Measurements from ENCODE around the gene RACGAP1.

RACGAP1 gene

DNA sequence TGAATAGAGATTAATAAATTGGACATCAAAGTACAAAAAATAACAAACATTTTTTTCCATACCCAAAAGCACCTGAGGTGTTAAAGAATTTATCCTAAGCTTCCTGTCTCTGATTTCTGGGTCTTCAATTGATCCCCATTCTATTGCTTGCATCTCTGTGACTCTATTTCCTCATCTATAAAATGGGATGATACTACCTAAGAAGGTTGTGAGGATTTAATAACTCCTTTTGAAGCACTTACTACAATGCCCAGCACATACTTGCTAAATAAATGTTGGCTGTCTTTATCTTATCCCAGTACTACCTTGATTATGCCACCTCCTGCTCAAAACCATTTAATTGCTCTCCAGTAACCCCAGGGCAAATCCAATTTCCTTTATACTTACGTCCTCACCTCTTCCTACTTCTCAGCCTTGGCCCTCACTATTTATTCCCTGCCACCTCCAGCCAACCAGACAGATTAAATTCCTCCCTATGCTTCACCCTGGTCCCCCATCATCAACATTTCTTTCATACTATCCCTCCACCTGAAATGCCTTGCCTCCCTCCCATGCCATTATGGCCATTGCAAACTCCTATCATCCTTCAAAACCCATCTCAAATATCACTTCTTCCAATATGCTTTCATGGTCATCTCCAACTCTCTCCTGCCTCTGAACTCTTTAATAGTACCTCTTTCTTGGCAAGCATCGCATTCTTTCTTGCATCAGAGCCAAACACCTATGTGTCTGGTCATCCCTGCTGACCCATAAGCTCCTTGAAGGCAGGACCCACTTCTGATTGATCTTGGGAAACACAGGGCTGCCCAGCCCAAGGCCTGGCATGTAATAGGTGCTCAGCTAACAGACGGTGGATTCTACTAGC lies 24.2 kb upstream of the RACGAP1 start:
- no peak for TF ChIP-seq SIN3A (IDR thresholded peaks at IDR 0.05; ENCODE audit: borderline replicate concordance, insufficient read depth, low read length)

DNA sequence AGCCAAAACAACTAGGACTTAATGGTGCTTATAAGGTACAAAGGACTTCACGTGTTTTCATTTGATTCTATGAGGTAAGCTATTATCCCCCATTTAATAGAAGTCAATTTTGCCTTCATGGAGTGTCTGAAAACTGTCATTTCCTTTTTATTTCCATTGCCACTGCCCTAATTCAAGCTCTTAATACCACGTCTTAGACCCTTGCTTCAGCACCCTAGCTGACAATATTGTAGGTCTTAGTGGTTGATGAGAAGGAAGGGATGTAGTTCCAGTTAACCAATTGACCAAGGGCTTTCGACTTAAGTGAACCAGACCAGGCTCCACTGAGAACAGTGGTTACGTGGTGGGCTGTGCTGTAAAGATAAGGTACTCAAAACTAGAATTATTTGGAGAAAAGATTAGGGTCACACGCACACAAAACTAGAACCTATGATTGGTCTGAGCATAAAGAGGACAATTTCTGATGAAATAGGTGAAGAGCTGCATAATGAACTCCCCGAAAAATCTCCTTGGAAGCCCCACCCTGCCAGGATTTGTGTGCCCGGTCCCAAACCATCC lies 22.5 kb upstream of the RACGAP1 start:
- no peak for TF ChIP-seq SIN3A (IDR thresholded peaks at IDR 0.05; ENCODE audit: borderline replicate concordance, insufficient read depth, low read length)
- TF ChIP-seq POLR2AphosphoS5 (IDR thresholded peaks at IDR 0.05; ENCODE audit: low read depth, low read length) = no peak
- no peak for TF ChIP-seq TAF1 (IDR thresholded peaks at IDR 0.05; ENCODE audit: borderline replicate concordance, insufficient read depth, low read length)
- TF ChIP-seq, protein P1, sequence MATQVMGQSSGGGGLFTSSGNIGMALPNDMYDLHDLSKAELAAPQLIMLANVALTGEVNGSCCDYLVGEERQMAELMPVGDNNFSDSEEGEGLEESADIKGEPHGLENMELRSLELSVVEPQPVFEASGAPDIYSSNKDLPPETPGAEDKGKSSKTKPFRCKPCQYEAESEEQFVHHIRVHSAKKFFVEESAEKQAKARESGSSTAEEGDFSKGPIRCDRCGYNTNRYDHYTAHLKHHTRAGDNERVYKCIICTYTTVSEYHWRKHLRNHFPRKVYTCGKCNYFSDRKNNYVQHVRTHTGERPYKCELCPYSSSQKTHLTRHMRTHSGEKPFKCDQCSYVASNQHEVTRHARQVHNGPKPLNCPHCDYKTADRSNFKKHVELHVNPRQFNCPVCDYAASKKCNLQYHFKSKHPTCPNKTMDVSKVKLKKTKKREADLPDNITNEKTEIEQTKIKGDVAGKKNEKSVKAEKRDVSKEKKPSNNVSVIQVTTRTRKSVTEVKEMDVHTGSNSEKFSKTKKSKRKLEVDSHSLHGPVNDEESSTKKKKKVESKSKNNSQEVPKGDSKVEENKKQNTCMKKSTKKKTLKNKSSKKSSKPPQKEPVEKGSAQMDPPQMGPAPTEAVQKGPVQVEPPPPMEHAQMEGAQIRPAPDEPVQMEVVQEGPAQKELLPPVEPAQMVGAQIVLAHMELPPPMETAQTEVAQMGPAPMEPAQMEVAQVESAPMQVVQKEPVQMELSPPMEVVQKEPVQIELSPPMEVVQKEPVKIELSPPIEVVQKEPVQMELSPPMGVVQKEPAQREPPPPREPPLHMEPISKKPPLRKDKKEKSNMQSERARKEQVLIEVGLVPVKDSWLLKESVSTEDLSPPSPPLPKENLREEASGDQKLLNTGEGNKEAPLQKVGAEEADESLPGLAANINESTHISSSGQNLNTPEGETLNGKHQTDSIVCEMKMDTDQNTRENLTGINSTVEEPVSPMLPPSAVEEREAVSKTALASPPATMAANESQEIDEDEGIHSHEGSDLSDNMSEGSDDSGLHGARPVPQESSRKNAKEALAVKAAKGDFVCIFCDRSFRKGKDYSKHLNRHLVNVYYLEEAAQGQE (IDR thresholded peaks at IDR 0.05; ENCODE audit: insufficient read depth in 1 of 2, low read depth in 2 of 2, low read length in 2 of 2) = no peak
- TF ChIP-seq FOXP2 (optimal IDR thresholded peaks at IDR 0.05; ENCODE audit: borderline replicate concordance, extremely low read depth, extremely low read length, insufficient read depth) = no peak

DNA sequence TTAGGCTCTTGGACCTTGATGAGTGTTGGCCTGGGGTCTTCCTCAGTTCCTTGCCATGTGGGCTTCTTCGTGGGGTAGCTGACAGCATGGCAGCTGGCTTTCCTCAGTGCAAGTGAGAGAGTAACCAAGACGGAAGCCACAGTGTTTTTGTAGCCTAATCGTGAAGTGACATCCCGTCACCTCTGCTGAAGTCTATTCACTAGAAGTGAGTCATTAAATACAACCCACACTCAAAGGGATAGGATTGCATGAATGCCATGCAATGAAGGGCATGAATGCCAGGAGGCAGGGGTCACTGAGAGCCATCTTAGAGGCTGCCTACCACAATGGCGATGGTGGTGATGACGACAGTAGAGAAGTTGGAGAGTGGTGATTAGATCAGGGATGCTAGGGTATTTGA lies 18.6 kb upstream of the RACGAP1 start:
- TF ChIP-seq, protein P1 (IDR thresholded peaks at IDR 0.05; ENCODE audit: insufficient read depth in 1 of 2, low read depth in 2 of 2, low read length in 2 of 2) = no peak
- TF ChIP-seq TAF1 (IDR thresholded peaks at IDR 0.05; ENCODE audit: borderline replicate concordance, insufficient read depth, low read length) (no peak), POLR2AphosphoS5 (IDR thresholded peaks at IDR 0.05; ENCODE audit: low read depth, low read length) (no peak), FOXP2 (optimal IDR thresholded peaks at IDR 0.05; ENCODE audit: borderline replicate concordance, extremely low read depth, extremely low read length, insufficient read depth) (no peak), SIN3A (IDR thresholded peaks at IDR 0.05; ENCODE audit: borderline replicate concordance, insufficient read depth, low read length) (no peak)

DNA sequence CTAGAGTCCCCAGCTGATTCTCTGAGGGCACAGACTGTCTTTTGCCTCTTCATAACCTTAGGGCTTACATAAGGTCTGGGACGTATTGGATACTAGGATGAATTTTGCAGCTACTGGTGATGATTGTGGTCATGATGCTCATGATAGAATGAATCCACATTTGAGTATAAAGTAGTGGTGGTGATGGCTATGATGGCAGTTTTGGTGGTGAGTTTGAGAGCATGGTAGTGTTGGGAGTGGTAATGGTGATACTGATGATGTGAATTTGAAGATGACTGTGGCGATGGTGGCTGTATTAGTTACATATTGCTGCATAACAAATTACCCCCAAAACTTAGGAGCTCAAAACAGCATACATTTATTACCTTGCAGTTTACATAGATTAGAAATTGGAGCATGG lies 18.0 kb upstream of the RACGAP1 start:
- TF ChIP-seq, protein P1 (IDR thresholded peaks at IDR 0.05; ENCODE audit: insufficient read depth in 1 of 2, low read depth in 2 of 2, low read length in 2 of 2) = no peak
- TF ChIP-seq POLR2AphosphoS5 (IDR thresholded peaks at IDR 0.05; ENCODE audit: low read depth, low read length) (no peak), TAF1 (IDR thresholded peaks at IDR 0.05; ENCODE audit: borderline replicate concordance, insufficient read depth, low read length) (no peak), SIN3A (IDR thresholded peaks at IDR 0.05; ENCODE audit: borderline replicate concordance, insufficient read depth, low read length) (no peak)

DNA sequence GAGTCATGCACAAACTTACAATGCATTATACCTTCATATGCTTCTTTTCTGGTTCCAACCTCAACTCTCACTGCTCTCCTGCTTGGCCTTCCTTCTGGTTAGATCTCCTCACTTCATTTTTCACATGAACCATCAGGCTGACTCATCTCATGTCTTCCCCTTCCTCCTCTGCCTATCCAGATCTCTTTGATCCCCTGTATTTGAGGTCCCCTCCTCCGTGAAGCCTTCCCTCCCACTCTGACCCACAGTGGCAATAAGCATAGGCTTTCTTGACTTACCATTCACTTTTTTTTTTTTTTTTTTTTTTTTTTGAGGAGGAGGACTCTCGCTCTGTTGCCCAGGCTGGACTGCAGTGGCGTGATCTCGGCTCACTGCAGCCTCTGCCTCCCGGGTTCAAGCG lies 17.4 kb upstream of the RACGAP1 start:
- TF ChIP-seq, protein P1 (IDR thresholded peaks at IDR 0.05; ENCODE audit: insufficient read depth in 1 of 2, low read depth in 2 of 2, low read length in 2 of 2) = no peak
- TF ChIP-seq TAF1 (IDR thresholded peaks at IDR 0.05; ENCODE audit: borderline replicate concordance, insufficient read depth, low read length) = no peak

Data from PFSK-1 (cell line).